Measurements from ENCODE around the gene MMP23B. TPM values are rescaled to one million over a fixed set of nuclear protein-coding genes. Genes with fewer than 3 reads are reported as not detected.
"Not testable (repeated sequence)": the region's sequence is repeated elsewhere in the genome, so short reads cannot be mapped to it uniquely, and the experiment has no call there.

MMP23B gene
- total RNA-seq, 2 donors from 2014 or later = 87.2 to 201 TPM

- Histone ChIP-seq H3K4me3 (no peak overlapping the region), H3K9me3 (no peaks in the 10 kb centered on the region), H3K36me3 (no peaks in the 10 kb centered on the region), H3K27me3 (replicated peaks; ENCODE audit: insufficient read depth) (no peaks in the 10 kb centered on the region), H3K27ac (no peak overlapping the region), H3K4me1 (ENCODE audit: control insufficient read depth in 1 of 2, low read depth in 2 of 2) (peaks cover 0 to 6% of the 10 kb centered on the region in 2 donors)
- no peak for TF ChIP-seq CTCF (IDR thresholded peaks at IDR 0.05)
- DNase-seq (ENCODE audit: low spot score) (no peak), ATAC-seq (ENCODE audit: insufficient number of reproducible peaks, low FRiP score, low read depth) (no peak)
These were observed 38.0 kb upstream of the MMP23B start for GRCh38 chr1:1593834-1594601.

GRCh38 chr1:1594602-1595260 is 37.2 kb upstream of the MMP23B start:
- no peak for ATAC-seq (ENCODE audit: insufficient number of reproducible peaks, low FRiP score, low read depth)

GRCh38 chr1:1595341-1595740 is 36.6 kb upstream of the MMP23B start:
- not testable (repeated sequence) for H3K27me3 ChIP-seq (replicated peaks; ENCODE audit: insufficient read depth)

More at GRCh38 chr1:1594602-1595260, 37.2 kb upstream of the MMP23B start:
- Histone ChIP-seq H3K27ac (no peak overlapping the region), H3K36me3 (no peaks in the 10 kb centered on the region), H3K4me1 (ENCODE audit: control insufficient read depth in 1 of 2, low read depth in 2 of 2) (peaks cover 0 to 6% of the 10 kb centered on the region in 2 donors), H3K27me3 (replicated peaks; ENCODE audit: insufficient read depth) (no peaks in the 10 kb centered on the region), H3K9me3 (no peaks in the 10 kb centered on the region), H3K4me3 (no peak overlapping the region)
- no peak for DNase-seq (ENCODE audit: low spot score)
- no peak for TF ChIP-seq CTCF (IDR thresholded peaks at IDR 0.05)

GRCh38 chr1:1596493-1597274 is 35.3 kb upstream of the MMP23B start:
- Histone ChIP-seq H3K4me1 (ENCODE audit: control insufficient read depth in 1 of 2, low read depth in 2 of 2) (peaks cover 0 to 14% of the 10 kb centered on the region in 2 donors), H3K27me3 (replicated peaks; ENCODE audit: insufficient read depth) (no peaks in the 10 kb centered on the region), H3K27ac (no peak overlapping the region), H3K36me3 (no peaks in the 10 kb centered on the region), H3K4me3 (no peak overlapping the region), H3K9me3 (no peaks in the 10 kb centered on the region)
- TF ChIP-seq CTCF (IDR thresholded peaks at IDR 0.05) = no peak
- ATAC-seq (ENCODE audit: insufficient number of reproducible peaks, low FRiP score, low read depth) (no peak), DNase-seq (ENCODE audit: low spot score) (no peak)

More at GRCh38 chr1:1595341-1595740, 36.6 kb upstream of the MMP23B start:
- not testable (repeated sequence) for H3K27ac ChIP-seq; H3K4me1 ChIP-seq (ENCODE audit: control insufficient read depth in 1 of 2, low read depth in 2 of 2); ATAC-seq (ENCODE audit: insufficient number of reproducible peaks, low FRiP score, low read depth); H3K36me3 ChIP-seq; H3K9me3 ChIP-seq; DNase-seq (ENCODE audit: low spot score); H3K4me3 ChIP-seq

- no peaks in the 10 kb centered on the region for H3K27me3 ChIP-seq (replicated peaks; ENCODE audit: insufficient read depth)
- no peak for DNase-seq (ENCODE audit: low spot score)
- no peak for ATAC-seq (ENCODE audit: insufficient number of reproducible peaks, low FRiP score, low read depth)
- no peaks in the 10 kb centered on the region for H3K9me3 ChIP-seq
- no peak overlapping the region for H3K27ac ChIP-seq
- H3K4me3 ChIP-seq = no peak overlapping the region
- H3K36me3 ChIP-seq = no peaks in the 10 kb centered on the region
- no peak for TF ChIP-seq CTCF (IDR thresholded peaks at IDR 0.05)
- H3K4me1 ChIP-seq (ENCODE audit: control insufficient read depth in 1 of 2, low read depth in 2 of 2) = peaks cover 0 to 14% of the 10 kb centered on the region in 2 donors
These were observed 34.6 kb upstream of the MMP23B start for GRCh38 chr1:1597275-1597930.

All from thoracic aorta (tissue), 2 donors.